Suppressor macrophage treated with lipopolysaccharide for 4 hours (primary cell): ENCODE results near the gene KATNAL1.

ENCODE experiments used
- DNase-seq: peaks from one replicate; pipeline ENCODE4 v3.0.0-alpha.2; 2020

KATNAL1 gene

DNA sequence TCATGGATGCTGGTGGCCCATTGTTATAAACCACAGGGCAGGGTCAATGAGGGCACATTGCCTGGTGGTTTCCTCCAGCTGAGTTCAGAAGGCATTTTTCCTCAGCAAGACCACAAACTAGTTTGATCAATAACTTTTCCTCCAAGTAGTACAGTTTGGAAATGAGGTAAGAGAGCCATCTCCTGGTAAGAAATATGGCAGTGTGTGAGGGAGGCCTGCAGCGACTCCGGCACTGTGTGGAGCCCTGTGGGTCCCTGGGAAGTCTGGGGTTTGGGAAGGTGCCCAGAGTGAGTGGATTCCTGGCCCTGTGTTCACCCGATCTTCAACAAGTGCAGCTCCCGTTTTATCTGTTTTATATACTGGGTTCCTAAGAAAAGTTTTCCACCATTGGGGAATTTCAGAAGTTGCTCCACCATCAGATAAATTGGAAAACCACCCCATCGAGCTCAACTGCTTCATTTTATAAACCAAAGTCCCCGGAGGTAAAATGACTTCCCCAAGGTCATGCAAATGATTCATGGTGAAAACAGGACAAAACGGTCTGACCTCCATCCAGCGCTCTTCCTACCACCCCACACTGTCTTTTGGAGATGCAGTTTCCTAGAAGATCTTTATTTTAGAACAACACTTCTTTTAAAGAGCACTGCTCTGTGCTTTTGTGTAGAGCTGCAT is 148.4 kb downstream of the KATNAL1 start:
- no peak for DNase-seq

DNA sequence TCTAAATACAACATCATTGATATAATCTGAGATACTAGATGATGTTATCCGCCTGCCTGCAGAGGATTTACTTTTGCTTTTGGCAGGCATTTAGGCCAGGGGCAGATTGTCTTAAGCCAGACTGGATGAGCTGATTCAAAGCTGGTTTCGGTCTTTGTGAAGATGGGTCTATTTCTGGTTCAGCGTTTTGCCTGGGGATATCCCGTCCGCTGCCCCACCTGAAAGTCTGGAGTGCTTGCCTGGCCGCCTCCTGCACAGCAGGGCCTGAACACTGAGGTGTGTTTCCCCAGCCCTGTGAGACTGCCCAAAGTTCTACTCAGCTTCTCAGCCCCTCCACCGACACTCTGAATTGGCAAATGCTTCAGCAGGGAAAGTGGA is 149.7 kb downstream of the KATNAL1 start:
- DNase-seq = no peak

- DNase-seq = no peak
These were observed 150.3 kb downstream of the KATNAL1 start for GRCh38 chr13:30156826-30157615.

GRCh38 chr13:30156270-30156669 is 151.1 kb downstream of the KATNAL1 start:
- DNase-seq = no peak

DNA sequence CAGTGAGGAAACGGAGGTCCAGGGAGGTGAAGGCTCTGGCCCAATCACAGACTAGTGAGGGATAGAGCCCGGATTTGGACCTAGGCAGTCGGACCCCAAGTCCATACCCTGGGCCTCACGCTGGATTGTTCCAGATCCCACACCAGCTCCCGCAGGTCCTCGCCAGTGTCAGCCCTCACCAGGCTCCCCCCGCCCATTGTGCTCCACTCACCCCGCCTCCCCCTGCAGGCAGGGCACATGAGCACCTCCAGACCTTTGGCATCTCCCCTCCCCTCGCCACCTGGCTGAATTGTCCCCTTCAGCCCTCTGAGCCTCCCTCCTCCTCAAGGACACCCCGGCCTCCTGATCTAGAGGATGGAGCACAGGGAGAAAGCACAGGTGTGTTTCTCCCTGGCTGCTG is 152.4 kb downstream of the KATNAL1 start:
- DNase-seq = no peak

DNA sequence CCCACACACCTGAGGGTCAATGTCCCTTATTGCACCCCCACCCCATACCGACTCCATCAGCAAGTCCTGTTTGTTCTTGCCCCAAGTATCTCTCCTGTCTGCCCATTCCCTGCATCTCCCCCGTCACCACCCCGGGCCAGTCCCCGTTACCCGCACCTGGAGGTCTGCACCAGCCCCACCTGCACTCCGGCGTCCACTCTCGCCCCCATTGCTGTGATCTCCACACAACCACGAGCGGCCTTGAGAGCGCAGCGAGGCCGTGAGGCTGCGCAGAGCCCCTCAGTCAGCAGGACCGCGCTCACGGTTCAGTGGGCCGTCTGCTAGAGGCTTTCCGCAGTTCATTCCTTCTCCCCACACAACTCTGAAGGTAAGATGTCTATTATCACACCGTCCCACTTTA is 152.8 kb downstream of the KATNAL1 start:
- DNase-seq = no peak

- no peak for DNase-seq
These were observed 153.6 kb downstream of the KATNAL1 start for GRCh38 chr13:30153545-30154426.
